Rectal smooth muscle tissue (tissue), 1 donor: Measurements from ENCODE around the gene C10orf71.

Experiments
- H3K27ac ChIP-seq: one replicate; pipeline ENCODE4 v1.7.0; 2013; ENCODE audit warnings: low read depth, low read length, inconsistent platforms
- H3K27me3 ChIP-seq: one replicate; pipeline ENCODE4 v1.7.0; 2013; ENCODE audit warnings: low read length; ENCODE audit not compliant: control insufficient read depth, insufficient read depth
- H3K36me3 ChIP-seq: one replicate; pipeline ENCODE4 v1.7.0; 2013; ENCODE audit warnings: low read length; ENCODE audit not compliant: control insufficient read depth, insufficient read depth
- H3K4me1 ChIP-seq: one replicate; pipeline ENCODE4 v1.7.0; 2013; ENCODE audit warnings: low read length; ENCODE audit not compliant: control insufficient read depth, insufficient read depth
- H3K4me3 ChIP-seq: one replicate; pipeline ENCODE4 v1.7.0; 2013; ENCODE audit warnings: low read length
- H3K9ac ChIP-seq: one replicate; pipeline ENCODE4 v1.7.0; 2013; ENCODE audit warnings: low read length

The C10orf71 gene

DNA sequence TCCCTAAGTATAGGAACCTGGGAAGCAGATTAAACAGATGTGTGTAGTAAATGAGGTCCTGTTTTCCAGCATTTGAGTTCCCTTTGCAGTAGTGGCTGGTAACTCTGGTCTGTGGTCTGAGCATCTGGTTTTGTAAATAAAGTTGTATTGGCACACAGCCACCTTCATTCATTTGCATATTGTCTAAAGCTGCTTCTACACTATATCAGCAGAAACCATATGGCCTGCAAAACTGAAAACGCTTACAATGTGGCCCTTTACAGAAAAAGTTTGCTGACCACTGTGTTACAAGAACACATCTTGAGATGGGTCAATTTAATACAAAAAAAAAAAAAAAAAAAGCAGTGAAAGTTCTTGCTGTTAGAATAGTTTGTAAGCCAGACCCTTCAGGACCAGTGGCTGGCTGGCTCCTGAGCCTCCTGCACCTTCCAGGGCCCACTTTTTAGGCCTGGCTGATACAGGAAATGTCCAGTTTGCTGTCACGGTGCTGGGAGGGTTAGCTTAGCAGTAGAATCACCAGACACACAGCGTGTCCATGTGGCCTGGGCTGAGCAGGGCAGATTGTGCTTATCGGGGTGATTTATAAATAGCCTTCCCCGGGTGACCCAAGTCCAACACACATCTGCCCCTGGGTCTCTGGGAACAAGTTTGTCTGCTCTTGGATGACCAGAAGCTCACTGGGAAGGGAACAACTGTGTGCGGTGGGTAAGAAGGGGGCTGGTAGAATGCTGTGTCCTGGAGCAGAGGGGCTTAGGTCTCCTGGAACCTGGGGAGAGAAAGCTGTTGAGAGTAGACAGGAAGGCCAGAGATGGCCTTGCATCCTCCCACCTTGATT is 1.4 kb downstream of the C10orf71 start:
- H3K36me3 ChIP-seq, result no peaks in the 10 kb centered on the region
- H3K4me3 ChIP-seq, result no peak overlapping the region
- H3K4me1 ChIP-seq, result no peaks in the 10 kb centered on the region
- no peak overlapping the region for H3K27ac ChIP-seq
- H3K27me3 ChIP-seq, result no peaks in the 10 kb centered on the region
- H3K9ac ChIP-seq, result no peak overlapping the region

DNA sequence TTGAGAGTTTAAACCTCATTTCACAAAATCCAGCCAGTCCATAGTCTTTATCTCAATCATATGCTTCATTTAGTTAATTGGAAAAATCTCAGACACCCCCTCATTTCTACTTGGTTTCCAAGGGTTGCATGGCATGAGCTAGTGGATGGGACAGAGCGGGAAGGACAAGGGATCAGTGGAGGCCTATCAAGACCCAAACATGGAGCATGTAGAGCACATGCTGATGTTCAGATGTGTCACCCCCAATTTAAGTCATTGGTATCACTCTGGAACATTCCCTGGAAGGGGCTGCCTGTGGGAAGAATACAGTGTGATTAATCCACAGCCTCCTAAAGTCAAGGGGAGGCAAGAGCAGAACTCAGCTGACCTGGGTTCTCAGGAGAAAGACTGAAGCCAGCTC is 2.3 kb downstream of the C10orf71 start:
- no peak overlapping the region for H3K9ac ChIP-seq
- H3K36me3 ChIP-seq, result no peaks in the 10 kb centered on the region
- no peaks in the 10 kb centered on the region for H3K27me3 ChIP-seq
- no peak overlapping the region for H3K4me3 ChIP-seq
- no peak overlapping the region for H3K27ac ChIP-seq
- no peaks in the 10 kb centered on the region for H3K4me1 ChIP-seq

DNA sequence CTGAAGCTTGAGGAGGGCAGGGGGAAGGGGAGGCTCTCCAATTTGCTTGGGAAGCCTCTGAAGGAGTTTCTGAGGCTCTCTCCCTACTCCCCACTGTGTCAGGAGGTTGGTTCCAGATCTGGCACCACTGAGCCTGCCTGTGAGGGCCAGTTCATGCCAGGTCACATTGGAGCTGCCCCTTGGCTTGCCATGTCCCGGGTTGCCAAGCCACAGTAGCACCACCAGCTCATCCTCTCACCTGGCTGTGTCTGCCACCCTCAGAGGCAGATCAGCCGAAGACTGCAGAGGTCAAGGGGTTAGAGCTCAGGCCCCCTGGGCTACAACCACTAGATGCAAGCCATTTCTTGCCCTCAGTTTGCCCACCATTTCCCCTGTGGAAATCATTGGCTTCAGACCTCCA is 3.1 kb downstream of the C10orf71 start:
- H3K4me1 ChIP-seq, result no peaks in the 10 kb centered on the region
- no peak overlapping the region for H3K9ac ChIP-seq
- H3K4me3 ChIP-seq, result no peak overlapping the region
- no peak overlapping the region for H3K27ac ChIP-seq
- no peaks in the 10 kb centered on the region for H3K27me3 ChIP-seq
- H3K36me3 ChIP-seq, result no peaks in the 10 kb centered on the region

DNA sequence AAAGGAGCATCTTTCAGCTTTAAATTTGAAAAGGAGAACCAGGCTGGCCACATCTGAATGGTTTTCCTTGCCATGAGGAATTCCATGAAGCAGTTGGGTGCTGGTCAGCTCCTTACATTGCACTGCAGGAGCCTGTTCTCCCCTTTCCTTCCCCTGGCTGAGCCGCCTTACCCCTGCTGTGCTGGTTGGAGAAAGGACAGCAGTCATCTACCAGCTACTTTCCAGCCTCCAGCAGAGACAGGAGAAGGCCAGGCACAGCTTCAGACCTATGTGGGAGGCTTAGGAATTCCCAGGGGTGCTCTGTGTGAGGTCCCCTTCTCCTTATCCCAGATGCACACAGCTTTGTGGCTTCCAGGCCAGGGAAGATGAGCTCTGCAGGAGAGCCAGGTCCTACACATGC is 4.7 kb downstream of the C10orf71 start:
- no peaks in the 10 kb centered on the region for H3K27me3 ChIP-seq
- H3K4me1 ChIP-seq, result no peaks in the 10 kb centered on the region
- no peaks in the 10 kb centered on the region for H3K36me3 ChIP-seq
- no peak overlapping the region for H3K27ac ChIP-seq
- H3K4me3 ChIP-seq, result no peak overlapping the region
- no peak overlapping the region for H3K9ac ChIP-seq

DNA sequence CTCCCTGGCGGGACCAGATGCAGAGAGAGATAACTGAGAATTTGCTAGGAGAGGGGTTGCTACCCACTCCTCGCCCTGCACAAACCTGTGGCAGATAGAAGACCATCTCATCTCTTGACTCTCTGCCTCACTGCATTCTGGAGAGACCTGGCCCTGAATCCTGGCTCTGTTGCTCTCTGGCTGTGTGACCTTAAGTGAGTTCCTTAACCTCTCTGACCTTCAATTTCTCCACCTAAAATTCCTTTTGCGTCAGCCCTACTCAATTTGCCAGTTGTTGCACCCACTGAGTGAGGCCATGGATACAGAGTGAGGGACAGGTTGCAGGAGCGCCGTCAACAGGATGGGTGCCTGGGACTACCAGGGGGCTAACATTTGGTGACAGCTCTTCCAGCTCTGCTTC is 5.2 kb downstream of the C10orf71 start:
- H3K4me1 ChIP-seq, result no peaks in the 10 kb centered on the region
- no peaks in the 10 kb centered on the region for H3K27me3 ChIP-seq
- no peaks in the 10 kb centered on the region for H3K36me3 ChIP-seq
- H3K27ac ChIP-seq, result no peak overlapping the region
- H3K9ac ChIP-seq, result no peak overlapping the region
- no peak overlapping the region for H3K4me3 ChIP-seq

DNA sequence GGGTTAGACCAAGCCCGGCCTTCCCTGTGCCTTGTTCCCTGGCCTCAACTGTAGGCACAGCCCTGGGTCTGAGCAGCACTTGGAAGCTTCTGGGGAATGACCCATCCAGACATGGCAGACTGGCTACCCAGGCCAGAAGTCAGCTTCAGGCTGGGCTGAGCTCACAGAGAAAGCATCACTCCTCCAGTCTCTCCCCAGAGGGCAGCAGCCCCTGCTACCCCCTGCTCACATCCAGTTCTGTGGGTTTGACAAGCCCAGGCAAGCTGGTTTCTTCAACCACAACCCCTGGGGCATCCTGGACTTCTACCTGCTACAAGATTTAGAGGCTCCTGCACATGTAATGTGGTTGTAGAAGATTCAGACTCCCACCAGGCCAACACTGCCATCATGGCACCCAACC is 9.0 kb downstream of the C10orf71 start:
- no peaks in the 10 kb centered on the region for H3K27me3 ChIP-seq
- H3K4me3 ChIP-seq, result no peak overlapping the region
- H3K36me3 ChIP-seq, result no peaks in the 10 kb centered on the region
- no peak overlapping the region for H3K9ac ChIP-seq
- no peaks in the 10 kb centered on the region for H3K4me1 ChIP-seq
- no peak overlapping the region for H3K27ac ChIP-seq

DNA sequence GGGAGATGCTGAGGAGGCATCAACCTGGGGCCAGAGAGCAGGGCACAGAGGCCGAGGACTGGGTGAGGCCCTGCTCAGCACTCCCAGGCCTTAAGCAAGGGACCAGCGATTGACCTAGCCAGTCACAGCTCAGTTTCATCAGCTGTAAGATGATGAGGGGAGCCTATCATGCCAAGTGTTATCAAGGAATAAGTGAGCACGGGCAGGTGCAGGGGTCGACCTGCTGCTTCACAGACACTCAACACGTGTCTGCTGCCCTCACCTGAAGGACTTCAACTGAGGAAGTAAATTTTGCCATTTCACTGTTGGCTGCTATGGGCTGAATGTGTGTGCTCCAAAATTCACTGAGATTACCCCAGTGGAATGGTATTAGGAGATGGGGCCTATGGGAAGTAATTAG is 9.9 kb downstream of the C10orf71 start:
- no peak overlapping the region for H3K4me3 ChIP-seq
- H3K27ac ChIP-seq, result no peak overlapping the region
- H3K4me1 ChIP-seq, result no peaks in the 10 kb centered on the region
- H3K9ac ChIP-seq, result no peak overlapping the region
- H3K27me3 ChIP-seq, result no peaks in the 10 kb centered on the region
- no peaks in the 10 kb centered on the region for H3K36me3 ChIP-seq

DNA sequence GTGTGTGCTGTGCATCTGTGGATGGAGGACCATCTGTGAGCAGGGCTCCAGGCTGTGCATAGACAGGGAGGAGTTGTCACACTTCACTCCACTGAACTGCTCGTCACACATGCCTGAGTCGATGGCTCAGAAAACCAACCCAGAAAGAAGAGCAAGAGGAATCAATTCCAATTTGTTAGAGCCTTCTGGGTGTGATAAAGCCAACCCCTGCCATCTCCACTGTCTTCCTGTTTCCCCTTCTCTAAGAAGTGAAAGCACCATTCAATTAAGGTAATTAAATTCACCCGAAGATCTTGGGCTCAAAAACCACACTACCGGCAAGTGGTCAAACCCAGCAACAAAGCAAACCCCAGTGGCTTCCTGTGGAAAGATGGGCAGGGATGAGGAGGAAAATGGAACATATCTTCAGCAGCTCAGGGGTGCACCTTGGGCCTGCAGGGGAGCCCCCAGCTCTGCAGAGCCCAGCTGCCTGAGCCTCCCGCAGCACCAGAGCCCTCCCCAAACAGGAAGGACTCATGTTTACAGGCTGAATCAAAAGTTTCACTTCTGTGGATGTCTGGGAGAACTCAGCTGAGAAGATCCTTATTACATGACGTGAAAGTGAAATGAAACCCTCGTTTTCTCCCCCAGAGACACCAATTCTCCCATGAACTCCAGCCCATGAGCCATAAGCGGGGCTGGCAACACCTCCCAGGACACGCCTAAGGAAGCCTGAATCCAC is 10.9 kb downstream of the C10orf71 start:
- no peaks in the 10 kb centered on the region for H3K36me3 ChIP-seq
- no peak overlapping the region for H3K9ac ChIP-seq
- H3K27ac ChIP-seq, result no peak overlapping the region
- H3K4me1 ChIP-seq, result no peaks in the 10 kb centered on the region
- H3K27me3 ChIP-seq, result no peaks in the 10 kb centered on the region
- no peak overlapping the region for H3K4me3 ChIP-seq

DNA sequence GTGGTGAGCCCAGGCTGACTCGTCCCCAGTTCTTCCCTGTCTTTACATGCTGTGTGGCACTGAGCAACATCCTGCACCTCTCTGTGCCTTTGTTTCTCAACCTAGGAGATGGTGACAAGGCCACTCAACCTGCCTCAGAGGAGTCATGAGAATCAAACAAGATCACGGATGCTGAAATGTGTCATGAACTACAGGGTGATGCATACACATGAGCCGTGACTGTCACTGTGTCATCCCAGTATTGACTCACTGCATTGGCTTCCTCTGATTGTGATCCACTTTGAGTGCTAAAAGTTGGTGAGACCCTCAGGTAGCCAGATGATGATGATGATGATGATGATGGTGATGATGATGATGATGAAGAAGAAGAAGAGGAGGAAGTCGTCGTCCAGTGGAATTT is 11.5 kb downstream of the C10orf71 start:
- Histone ChIP-seq H3K36me3 (no peaks in the 10 kb centered on the region), H3K4me3 (no peak overlapping the region), H3K27ac (no peak overlapping the region), H3K9ac (no peak overlapping the region), H3K27me3 (no peaks in the 10 kb centered on the region), H3K4me1 (no peaks in the 10 kb centered on the region)

DNA sequence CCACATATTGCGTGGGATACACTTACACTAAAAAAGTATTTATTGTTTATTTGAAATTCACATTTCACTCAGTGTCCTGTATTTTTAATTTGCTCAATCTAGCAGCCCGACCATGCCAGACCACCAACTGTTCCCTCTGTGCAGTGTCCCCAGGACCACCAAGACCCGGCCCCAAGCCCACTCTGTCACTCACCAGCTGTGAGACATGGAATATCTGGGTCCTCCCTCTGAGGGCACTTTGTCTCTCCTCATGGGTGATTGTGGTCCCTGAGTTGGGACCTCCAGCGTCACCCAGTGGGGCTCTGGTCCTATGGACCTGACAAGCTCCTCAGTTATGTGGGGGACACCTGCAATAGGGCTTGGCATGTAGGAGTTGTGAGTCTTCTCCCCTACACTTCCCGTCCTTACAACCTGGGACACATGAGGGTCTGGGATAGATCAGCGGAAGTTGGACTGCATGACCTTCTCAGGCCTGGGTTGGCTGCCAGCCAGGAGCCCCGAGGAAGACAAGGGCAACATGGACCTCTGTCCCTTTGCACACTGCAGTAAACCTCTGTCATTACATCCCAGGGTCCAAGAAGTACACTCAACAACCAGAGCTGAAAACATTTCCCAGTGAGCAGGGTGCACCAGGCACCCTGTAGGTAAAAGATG is 12.1 kb downstream of the C10orf71 start:
- H3K4me1 ChIP-seq, result no peaks in the 10 kb centered on the region
- no peak overlapping the region for H3K27ac ChIP-seq
- H3K36me3 ChIP-seq, result no peaks in the 10 kb centered on the region
- H3K9ac ChIP-seq, result no peak overlapping the region
- H3K4me3 ChIP-seq, result no peak overlapping the region
- H3K27me3 ChIP-seq, result no peaks in the 10 kb centered on the region

DNA sequence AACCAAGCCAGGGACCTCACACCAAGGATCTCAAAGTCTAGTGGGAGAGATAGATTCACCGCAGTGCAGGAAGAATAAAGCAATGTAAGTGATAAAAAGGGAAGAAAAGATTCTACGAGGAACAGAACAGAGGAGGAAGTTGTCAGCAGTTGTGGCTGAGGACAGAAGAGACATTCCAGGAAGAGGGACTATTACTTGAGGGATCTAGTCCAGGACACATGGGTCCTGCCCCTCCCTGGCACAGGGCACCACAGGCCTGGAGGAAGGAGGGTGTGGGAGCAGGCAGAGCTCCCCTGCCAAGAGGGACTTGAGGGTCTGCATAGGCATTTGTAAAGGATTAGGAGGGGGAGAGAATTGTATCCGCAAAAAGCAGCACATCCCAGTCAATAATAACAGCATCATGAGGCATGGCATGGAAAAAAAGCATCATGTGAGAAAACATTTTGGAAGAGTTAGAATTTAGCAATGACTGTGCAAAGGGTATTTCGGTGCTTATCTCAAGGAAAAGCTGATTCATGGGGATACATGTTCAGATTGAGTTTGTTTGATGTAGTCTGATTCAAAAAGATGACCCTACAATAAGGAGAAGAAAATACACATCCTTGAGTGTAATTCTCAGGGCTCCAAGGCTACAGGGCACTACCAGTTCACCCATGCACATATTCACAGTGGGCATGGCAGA is 12.7 kb downstream of the C10orf71 start:
- no peaks in the 10 kb centered on the region for H3K27me3 ChIP-seq
- no peak overlapping the region for H3K4me3 ChIP-seq
- H3K36me3 ChIP-seq, result no peaks in the 10 kb centered on the region
- no peaks in the 10 kb centered on the region for H3K4me1 ChIP-seq
- no peak overlapping the region for H3K9ac ChIP-seq
- no peak overlapping the region for H3K27ac ChIP-seq

DNA sequence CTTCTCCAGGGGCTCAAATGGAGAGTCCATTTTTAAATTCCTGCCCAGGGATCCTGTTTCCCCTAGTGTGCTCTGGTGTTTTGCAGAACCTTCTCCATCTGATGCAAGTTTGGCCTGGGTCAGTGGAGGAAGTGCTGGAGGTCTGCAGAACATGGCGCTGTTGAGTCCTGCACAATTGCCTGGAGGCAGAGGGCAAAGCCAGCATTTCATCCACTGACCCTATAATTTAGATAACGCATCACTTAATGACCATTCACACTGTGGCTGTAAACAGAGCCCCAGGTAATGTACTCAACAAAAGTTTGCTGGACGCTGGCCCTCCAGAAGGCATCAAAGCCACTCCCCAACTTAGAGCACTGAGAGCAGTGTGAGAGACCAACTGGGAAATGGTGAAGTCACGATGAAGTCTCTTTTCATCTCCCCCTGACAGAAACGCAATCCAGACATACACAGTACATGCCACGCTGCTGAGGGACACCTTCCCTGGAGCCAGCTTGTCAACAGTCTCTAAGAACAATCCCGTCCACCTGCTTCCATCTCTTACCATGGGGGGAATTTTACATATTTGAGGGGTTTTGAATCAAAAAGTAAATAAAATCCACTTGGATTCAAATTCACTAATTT is 13.4 kb downstream of the C10orf71 start:
- Histone ChIP-seq H3K4me3 (no peak overlapping the region), H3K36me3 (no peaks in the 10 kb centered on the region), H3K9ac (no peak overlapping the region), H3K27me3 (no peaks in the 10 kb centered on the region), H3K27ac (no peak overlapping the region), H3K4me1 (no peaks in the 10 kb centered on the region)
